Muscle layer of duodenum (tissue), 2 donors: ENCODE data around the gene LRBA.

Experiments
- H3K27ac ChIP-seq: one replicate; pipeline ENCODE4 v1.7.0; 2013; ENCODE audit warnings: mild to moderate bottlenecking, low read length
- H3K27me3 ChIP-seq: one replicate; pipeline ENCODE4 v1.7.0; 2013; ENCODE audit warnings: low read depth, mild to moderate bottlenecking, control low read depth, low read length
- H3K36me3 ChIP-seq, 2 donors: one replicate each; pipeline ENCODE4 v1.7.0; 2013; ENCODE audit warnings: low read length in 2 of 2, control low read depth in 1 of 2, mild to moderate bottlenecking in 1 of 2; ENCODE audit not compliant: insufficient read depth in 2 of 2, control insufficient read depth in 1 of 2
- H3K4me1 ChIP-seq, 2 donors: one replicate each; pipeline ENCODE4 v1.7.0; 2013; ENCODE audit warnings: low read length in 2 of 2, mild to moderate bottlenecking in 2 of 2, control low read depth in 1 of 2, moderate library complexity in 1 of 2; ENCODE audit not compliant: insufficient read depth in 2 of 2, control insufficient read depth in 1 of 2
- H3K4me3 ChIP-seq, 2 donors: one replicate each; pipeline ENCODE4 v1.7.0; 2013; ENCODE audit warnings: low read length in 2 of 2, low read depth in 1 of 2, mild to moderate bottlenecking in 1 of 2
- H3K9me3 ChIP-seq, 2 donors: one replicate each; pipeline ENCODE4 v1.7.0; 2013; ENCODE audit warnings: low read length in 2 of 2, control low read depth in 1 of 2, mild to moderate bottlenecking in 1 of 2; ENCODE audit not compliant: control insufficient read depth in 1 of 2
- donor health status: healthy.

LRBA gene

GRCh38 chr4:150862829-150863228, 152.3 kb downstream of the LRBA start:
- Histone ChIP-seq H3K27ac (no peak overlapping the region), H3K36me3 (no peaks in the 10 kb centered on the region)

GRCh38 chr4:150859453-150859852, 155.6 kb downstream of the LRBA start:
- H3K36me3 ChIP-seq: no peaks in the 10 kb centered on the region
- H3K9me3 ChIP-seq: no peaks in the 10 kb centered on the region
- H3K27ac ChIP-seq: no peak overlapping the region
- H3K4me1 ChIP-seq: no peaks in the 10 kb centered on the region
- H3K4me3 ChIP-seq: no peak overlapping the region
- no peaks in the 10 kb centered on the region for H3K27me3 ChIP-seq

More at GRCh38 chr4:150862829-150863228, 152.3 kb downstream of the LRBA start:
- Histone ChIP-seq H3K4me1 (no peaks in the 10 kb centered on the region), H3K27me3 (no peaks in the 10 kb centered on the region), H3K9me3 (no peaks in the 10 kb centered on the region), H3K4me3 (no peak overlapping the region)

GRCh38 chr4:150855981-150856510, 159.0 kb downstream of the LRBA start:
- Histone ChIP-seq H3K4me3 (no peak overlapping the region), H3K27me3 (no peaks in the 10 kb centered on the region), H3K36me3 (peaks cover 4 to 6% of the 10 kb centered on the region in 2 donors), H3K27ac (no peak overlapping the region), H3K9me3 (no peaks in the 10 kb centered on the region), H3K4me1 (no peaks in the 10 kb centered on the region)

GRCh38 chr4:150854600-150854999, 160.5 kb downstream of the LRBA start:
- no peak overlapping the region for H3K4me3 ChIP-seq
- H3K27me3 ChIP-seq: no peaks in the 10 kb centered on the region
- peaks cover 5 to 6% of the 10 kb centered on the region in 2 donors for H3K36me3 ChIP-seq
- no peaks in the 10 kb centered on the region for H3K9me3 ChIP-seq
- no peak overlapping the region for H3K27ac ChIP-seq
- no peaks in the 10 kb centered on the region for H3K4me1 ChIP-seq

- no peaks in the 10 kb centered on the region for H3K27me3 ChIP-seq
Observed at GRCh38 chr4:150853882-150854281, 161.2 kb downstream of the LRBA start.

GRCh38 chr4:150852216-150852615, 162.9 kb downstream of the LRBA start:
- no peaks in the 10 kb centered on the region for H3K4me1 ChIP-seq
- H3K36me3 ChIP-seq: peaks cover 11% of the 10 kb centered on the region in 2 donors
- H3K4me3 ChIP-seq: no peak overlapping the region
- H3K27me3 ChIP-seq: no peaks in the 10 kb centered on the region
- no peaks in the 10 kb centered on the region for H3K9me3 ChIP-seq
- H3K27ac ChIP-seq: no peak overlapping the region

More at GRCh38 chr4:150853882-150854281, 161.2 kb downstream of the LRBA start:
- H3K36me3 ChIP-seq: peaks cover 11% of the 10 kb centered on the region in 2 donors
- no peak overlapping the region for H3K27ac ChIP-seq
- H3K4me3 ChIP-seq: no peak overlapping the region
- H3K9me3 ChIP-seq: no peaks in the 10 kb centered on the region
- no peaks in the 10 kb centered on the region for H3K4me1 ChIP-seq

GRCh38 chr4:150849016-150849415, 166.1 kb downstream of the LRBA start:
- peaks cover 11% of the 10 kb centered on the region in 2 donors for H3K36me3 ChIP-seq
- H3K4me1 ChIP-seq: no peaks in the 10 kb centered on the region
- H3K4me3 ChIP-seq: no peak overlapping the region
- H3K9me3 ChIP-seq: no peaks in the 10 kb centered on the region
- H3K27ac ChIP-seq: no peak overlapping the region
- no peaks in the 10 kb centered on the region for H3K27me3 ChIP-seq

GRCh38 chr4:150828159-150828558, 186.9 kb downstream of the LRBA start:
- Histone ChIP-seq H3K4me1 (no peaks in the 10 kb centered on the region), H3K36me3 (peaks cover 0 to 7% of the 10 kb centered on the region in 2 donors), H3K4me3 (no peak overlapping the region), H3K27ac (no peak overlapping the region), H3K27me3 (no peaks in the 10 kb centered on the region), H3K9me3 (no peaks in the 10 kb centered on the region)

GRCh38 chr4:150827226-150827625, 187.9 kb downstream of the LRBA start:
- H3K4me3 ChIP-seq: no peak overlapping the region

GRCh38 chr4:150826306-150826705, 188.8 kb downstream of the LRBA start:
- no peaks in the 10 kb centered on the region for H3K4me1 ChIP-seq
- peaks cover 0 to 7% of the 10 kb centered on the region in 2 donors for H3K36me3 ChIP-seq
- H3K4me3 ChIP-seq: no peak overlapping the region
- no peaks in the 10 kb centered on the region for H3K9me3 ChIP-seq
- H3K27me3 ChIP-seq: no peaks in the 10 kb centered on the region
- no peak overlapping the region for H3K27ac ChIP-seq

More at GRCh38 chr4:150827226-150827625, 187.9 kb downstream of the LRBA start:
- Histone ChIP-seq H3K9me3 (no peaks in the 10 kb centered on the region), H3K27me3 (no peaks in the 10 kb centered on the region), H3K27ac (no peak overlapping the region), H3K36me3 (peaks cover 0 to 7% of the 10 kb centered on the region in 2 donors), H3K4me1 (no peaks in the 10 kb centered on the region)

- Histone ChIP-seq H3K27me3 (no peaks in the 10 kb centered on the region), H3K4me3 (no peak overlapping the region), H3K4me1 (no peaks in the 10 kb centered on the region), H3K9me3 (no peaks in the 10 kb centered on the region), H3K27ac (no peak overlapping the region), H3K36me3 (no peaks in the 10 kb centered on the region)
Observed at GRCh38 chr4:150822407-150822806, 192.7 kb downstream of the LRBA start.

- Histone ChIP-seq H3K4me3 (no peak overlapping the region), H3K9me3 (no peaks in the 10 kb centered on the region), H3K27ac (no peak overlapping the region), H3K4me1 (no peaks in the 10 kb centered on the region), H3K36me3 (peaks cover 0 to 2% of the 10 kb centered on the region in 2 donors), H3K27me3 (no peaks in the 10 kb centered on the region)
Observed at GRCh38 chr4:150821641-150822040, 193.4 kb downstream of the LRBA start.
